MV-4-11 (cell line): ENCODE measurements around the gene IP6K1.
"Not testable (repeated sequence)": the region's sequence is repeated elsewhere in the genome, so short reads cannot be mapped to it uniquely, and the experiment has no call there.

Experiments used
- DNase-seq: peaks from one replicate; lab custom pipeline; 2025; lab: John Stamatoyannopoulos, UW

IP6K1 gene

GRCh38 chr3:49711489-49711888 is 74.9 kb downstream of the IP6K1 start:
- DNase-seq: no peak

- DNase-seq: no peak
These were observed 76.5 kb downstream of the IP6K1 start for GRCh38 chr3:49709852-49710251.

- DNase-seq: no peak
These were observed 79.2 kb downstream of the IP6K1 start for GRCh38 chr3:49707113-49707480.

- no peak for DNase-seq
These were observed 79.8 kb downstream of the IP6K1 start for GRCh38 chr3:49706456-49707112.

GRCh38 chr3:49705390-49705960 is 80.9 kb downstream of the IP6K1 start:
- no peak for DNase-seq

- no peak for DNase-seq
These were observed 81.7 kb downstream of the IP6K1 start for GRCh38 chr3:49704629-49705028.

- no peak for DNase-seq
These were observed 82.4 kb downstream of the IP6K1 start for GRCh38 chr3:49703956-49704355.

GRCh38 chr3:49703443-49703927 is 82.9 kb downstream of the IP6K1 start:
- DNase-seq: peak; percentile 57

GRCh38 chr3:49702672-49703071 is 83.7 kb downstream of the IP6K1 start:
- DNase-seq: no peak

- no peak for DNase-seq
These were observed 84.8 kb downstream of the IP6K1 start for GRCh38 chr3:49701388-49702077.

- no peak for DNase-seq
These were observed 85.8 kb downstream of the IP6K1 start for GRCh38 chr3:49700453-49701128.

GRCh38 chr3:49700014-49700413 is 86.3 kb downstream of the IP6K1 start:
- DNase-seq: no peak

- DNase-seq: no peak
These were observed 86.9 kb downstream of the IP6K1 start for GRCh38 chr3:49699281-49699979.

- DNase-seq: not testable (repeated sequence)
These were observed 90.9 kb downstream of the IP6K1 start for GRCh38 chr3:49695350-49696015.

- DNase-seq: not testable (repeated sequence)
These were observed 91.8 kb downstream of the IP6K1 start for GRCh38 chr3:49694409-49695070.

- DNase-seq: not testable (repeated sequence)
These were observed 94.9 kb downstream of the IP6K1 start for GRCh38 chr3:49691481-49691880.

GRCh38 chr3:49690856-49691255 is 95.5 kb downstream of the IP6K1 start:
- not testable (repeated sequence) for DNase-seq

GRCh38 chr3:49689908-49690624 is 96.3 kb downstream of the IP6K1 start:
- not testable (repeated sequence) for DNase-seq

GRCh38 chr3:49689046-49689907 is 97.1 kb downstream of the IP6K1 start, which contains the start of the genes MST1 and RNF123:
TSS of gene MST1 (minus strand) at chr3:49689474. CDS start at chr3:49688691, 783 bp downstream.
TSS of gene RNF123 (plus strand) at chr3:49689557. CDS start at chr3:49691166, 1,609 bp downstream.
- DNase-seq: no peak
